GM21723 (cell line): Measurements from ENCODE around the gene STAM.
A peak's percentile ranks its signal among the peaks of the same experiment; 100 is the strongest.

Source experiments
- ATAC-seq: cut with Tn5 transposase; IDR thresholded peaks from one replicate; pipeline ENCODE4 v1.9.1; 2021; ENCODE audit warnings: mild to moderate bottlenecking, moderate library complexity; ENCODE audit not compliant: unreplicated experiment

Gene STAM

GRCh38 chr10:17645621-17646345, 1.8 kb downstream of the STAM start:
- no peak for ATAC-seq

- ATAC-seq: no peak
These were observed 3.4 kb downstream of the STAM start for GRCh38 chr10:17647326-17647725.

GRCh38 chr10:17648243-17649035, 4.5 kb downstream of the STAM start:
- no peak for ATAC-seq

GRCh38 chr10:17649052-17649451, 5.1 kb downstream of the STAM start:
- ATAC-seq: no peak

GRCh38 chr10:17649836-17650235, 5.9 kb downstream of the STAM start:
- no peak for ATAC-seq

- no peak for ATAC-seq
These were observed 6.5 kb downstream of the STAM start for GRCh38 chr10:17650416-17650815.

- ATAC-seq: no peak
These were observed 7.9 kb downstream of the STAM start for GRCh38 chr10:17651896-17652295.

GRCh38 chr10:17652585-17652984, 8.6 kb downstream of the STAM start:
- ATAC-seq: no peak

GRCh38 chr10:17655009-17655408, 11.1 kb downstream of the STAM start:
- ATAC-seq: peak; percentile 22

- ATAC-seq: peak; percentile 71
These were observed 11.7 kb downstream of the STAM start for GRCh38 chr10:17655567-17656146.

- no peak for ATAC-seq
These were observed 13.2 kb downstream of the STAM start for GRCh38 chr10:17657103-17657500.

GRCh38 chr10:17659365-17659764, 15.4 kb downstream of the STAM start:
- ATAC-seq: no peak

- ATAC-seq: no peak
These were observed 17.0 kb downstream of the STAM start for GRCh38 chr10:17660921-17661320.

GRCh38 chr10:17661510-17661909, 17.6 kb downstream of the STAM start:
- ATAC-seq: no peak

- ATAC-seq: no peak
These were observed 18.5 kb downstream of the STAM start for GRCh38 chr10:17662193-17663138.

- no peak for ATAC-seq
These were observed 19.5 kb downstream of the STAM start for GRCh38 chr10:17663450-17663849.

- no peak for ATAC-seq
These were observed 21.8 kb downstream of the STAM start for GRCh38 chr10:17665747-17666146.

- peak; percentile 28 for ATAC-seq
These were observed 24.7 kb downstream of the STAM start for GRCh38 chr10:17668435-17669184.

GRCh38 chr10:17669185-17669872, 25.4 kb downstream of the STAM start:
- peak; percentile 74 for ATAC-seq

- no peak for ATAC-seq
These were observed 27.4 kb downstream of the STAM start for GRCh38 chr10:17671307-17671706.
